Erythroblast (primary cell): ENCODE data around the gene SYK.
"Not testable (repeated sequence)": the region's sequence is repeated elsewhere in the genome, so short reads cannot be mapped to it uniquely, and the experiment has no call there.

Experiments used
- DNase-seq, 2 experiments: peaks; one replicate each; lab custom pipeline; 2025; lab: John Stamatoyannopoulos, UW
- GATA1 ChIP-seq: IDR thresholded peaks from 2 replicates; pipeline ENCODE4 v1.6.1; 2011; ENCODE audit warnings: low read depth, mild to moderate bottlenecking, control low read depth, low read length, moderate library complexity
- POLR2A ChIP-seq: IDR thresholded peaks from 2 replicates; pipeline ENCODE4 v1.6.1; 2011; ENCODE audit warnings: mild to moderate bottlenecking, low read length

Gene SYK

DNA sequence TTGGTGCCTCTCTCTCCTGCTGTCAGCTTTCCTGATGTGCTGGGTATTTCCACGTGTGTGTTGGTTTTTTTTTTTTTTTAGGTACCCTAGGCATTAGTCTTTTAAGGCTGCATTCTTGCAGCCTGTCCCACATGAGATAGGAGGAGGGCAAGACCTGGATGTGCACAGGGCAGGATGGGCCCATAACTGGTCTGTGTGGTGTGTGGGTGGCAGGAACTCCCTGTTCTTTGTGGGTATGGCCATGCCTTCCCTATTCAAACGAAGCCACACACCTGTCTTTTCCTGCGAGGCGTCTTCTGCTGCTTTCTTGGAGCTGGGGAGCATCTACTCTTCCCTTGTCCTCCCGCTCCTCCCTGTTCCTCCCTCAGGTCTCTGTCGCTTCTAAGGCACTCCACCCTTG is 6.8 kb downstream of the SYK start:
- DNase-seq: no peak
- TF ChIP-seq POLR2A (no peak), GATA1 (no peak)

DNA sequence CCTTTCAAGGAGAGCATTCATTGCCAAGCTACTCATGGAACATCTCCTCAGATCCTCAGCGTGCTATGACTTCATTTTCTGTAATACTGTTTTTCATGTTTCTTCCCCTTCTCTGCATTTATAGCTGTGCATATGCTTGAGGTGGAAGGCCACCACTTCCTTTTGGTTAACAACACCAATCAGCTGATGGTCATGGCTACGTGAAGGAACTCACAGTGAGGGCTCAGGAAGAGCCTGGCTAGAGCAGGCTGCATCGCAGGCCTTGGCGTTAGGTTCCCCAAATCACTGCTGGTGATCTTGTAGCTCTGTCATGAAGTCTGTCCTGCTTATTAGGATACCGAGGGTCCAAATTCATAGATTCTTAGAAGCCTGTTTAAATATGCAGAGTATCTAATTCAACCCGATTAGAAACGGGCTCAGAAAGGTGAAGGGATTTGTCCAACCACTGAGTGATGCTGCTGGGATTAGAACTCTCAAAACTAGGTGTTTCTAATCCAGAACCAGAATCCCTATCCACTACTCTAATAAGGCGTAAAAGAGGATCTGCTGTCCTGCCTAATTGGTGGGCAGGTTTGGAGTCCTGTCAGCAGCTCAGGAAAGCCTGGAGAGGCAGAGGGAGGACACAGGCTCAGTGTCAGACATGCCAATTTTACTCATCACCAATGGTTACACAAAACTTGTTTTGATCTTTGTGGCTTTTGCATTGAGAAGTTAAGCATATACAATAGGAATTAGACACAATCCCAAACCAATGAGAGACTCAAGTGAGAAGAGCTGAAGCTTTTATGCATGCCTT is 7.5 kb downstream of the SYK start:
- DNase-seq: no peak
- TF ChIP-seq POLR2A: no peak
- no peak for TF ChIP-seq GATA1

DNA sequence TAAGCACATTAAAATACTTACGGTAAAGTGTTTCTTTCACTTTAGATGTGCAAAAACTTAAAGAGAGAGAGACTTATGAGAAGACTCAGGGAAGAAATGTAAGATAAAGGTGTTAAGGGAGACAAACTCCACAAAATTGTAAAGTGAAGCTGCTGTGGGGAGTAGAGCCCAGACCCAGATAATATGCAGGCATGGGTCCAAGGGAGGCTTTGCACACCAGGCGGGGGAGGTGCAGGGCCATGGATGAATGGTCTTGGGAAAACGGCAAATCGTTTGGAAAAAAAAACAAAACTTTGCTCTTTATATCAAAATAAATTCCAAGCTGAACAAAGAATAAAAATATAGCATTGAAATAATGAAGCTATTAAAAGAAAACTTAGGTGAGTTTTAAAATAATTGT is 9.1 kb downstream of the SYK start:
- TF ChIP-seq POLR2A (no peak), GATA1 (no peak)
- DNase-seq: no peak

DNA sequence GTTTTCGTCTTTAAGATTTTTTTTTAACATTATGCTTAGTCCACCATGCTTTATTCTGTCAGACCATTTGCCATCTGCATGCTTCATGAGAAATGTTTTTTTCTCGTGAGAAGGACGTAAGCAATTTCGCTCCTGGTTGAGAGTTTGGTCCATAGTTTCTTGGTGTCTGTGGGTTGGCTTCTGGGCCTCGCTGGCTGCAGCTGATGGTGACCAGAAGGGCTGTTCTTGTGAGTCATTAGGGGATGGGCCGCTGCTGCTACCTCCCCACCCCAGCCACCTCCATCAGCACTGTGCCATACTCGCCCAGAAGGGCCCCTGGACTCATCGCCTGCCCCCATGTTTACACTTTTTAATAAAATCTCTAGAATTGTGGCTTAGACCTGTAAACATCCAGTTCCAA is 11.4 kb downstream of the SYK start:
- DNase-seq: no peak
- TF ChIP-seq POLR2A: no peak
- TF ChIP-seq GATA1: no peak

DNA sequence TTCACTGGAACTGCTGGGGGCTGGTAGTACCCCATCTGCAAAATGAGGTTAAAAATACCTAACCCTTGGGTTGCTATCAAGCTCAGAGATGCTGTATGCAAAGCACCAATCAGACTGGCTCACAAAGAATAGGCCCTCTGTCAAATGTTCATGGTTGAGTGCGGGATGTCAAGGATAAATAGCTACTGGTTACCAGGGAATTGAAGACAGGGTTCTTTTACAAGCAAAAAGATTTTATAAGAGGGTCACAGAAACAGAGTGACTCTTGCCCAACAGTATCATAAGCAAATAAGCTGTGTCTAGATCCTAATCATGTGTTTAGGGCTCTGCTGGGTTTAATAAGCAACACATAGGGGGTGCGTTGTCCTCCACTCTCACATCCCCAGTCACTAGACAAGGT is 11.9 kb downstream of the SYK start:
- no peak for DNase-seq
- no peak for TF ChIP-seq GATA1

DNA sequence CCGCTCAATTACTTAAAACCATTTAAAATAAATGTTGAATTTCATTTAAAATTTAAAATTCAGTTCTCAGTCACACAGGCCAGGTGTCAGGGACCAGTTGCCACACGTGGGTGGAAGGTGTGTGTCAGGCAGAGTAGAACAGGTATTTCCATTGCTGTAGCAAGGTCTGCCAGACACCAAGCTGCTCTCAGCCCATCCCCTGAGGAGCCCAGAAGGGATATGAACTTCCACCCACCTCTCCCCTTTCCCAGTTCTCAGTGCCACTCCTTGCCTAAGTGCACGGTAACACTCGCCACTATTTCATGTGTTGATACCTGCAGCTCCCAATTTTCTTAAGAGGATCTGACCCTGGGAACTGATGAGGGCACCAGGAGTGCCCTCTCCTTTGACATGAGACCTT is 12.7 kb downstream of the SYK start:
- no peak for TF ChIP-seq GATA1
- no peak for TF ChIP-seq POLR2A
- no peak for DNase-seq

DNA sequence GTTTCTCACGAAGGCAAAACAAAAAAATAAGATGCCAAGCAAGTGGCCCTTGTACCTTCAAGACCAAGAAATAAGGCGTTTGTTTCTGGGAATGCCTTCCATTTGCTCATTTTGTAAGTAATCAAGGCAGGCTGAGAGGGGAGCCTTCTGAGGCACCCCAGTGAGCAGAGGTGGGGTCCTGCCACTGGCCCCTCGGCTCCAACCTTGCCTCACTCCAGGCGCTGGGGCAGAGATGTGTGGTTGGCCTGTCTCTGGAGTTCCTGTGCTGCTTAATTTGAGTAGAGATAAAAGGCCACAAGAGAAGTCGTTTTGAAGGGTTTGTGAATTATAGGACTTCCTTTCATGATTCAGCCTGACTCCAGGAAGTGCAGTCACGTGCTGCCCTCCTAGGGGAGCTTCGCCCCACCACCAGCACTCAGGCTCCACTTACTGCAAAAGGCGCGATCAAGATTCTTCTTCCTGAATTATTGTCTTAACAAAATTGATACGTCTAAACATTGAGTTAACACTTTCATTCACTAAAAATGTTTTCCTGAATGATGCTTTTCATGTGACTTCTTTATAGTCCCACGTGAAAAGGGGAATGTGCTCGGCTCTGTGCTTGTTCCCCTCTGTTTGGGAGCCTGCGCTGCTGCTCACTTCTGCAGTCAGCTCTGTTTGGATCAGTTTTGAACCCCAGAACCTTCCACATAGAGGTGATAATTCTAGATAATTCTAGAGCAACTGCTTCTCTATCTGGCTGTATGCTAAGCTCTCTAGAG is 13.7 kb downstream of the SYK start:
- TF ChIP-seq POLR2A: no peak
- no peak for TF ChIP-seq GATA1
- DNase-seq: peak; percentile 23 to 26

DNA sequence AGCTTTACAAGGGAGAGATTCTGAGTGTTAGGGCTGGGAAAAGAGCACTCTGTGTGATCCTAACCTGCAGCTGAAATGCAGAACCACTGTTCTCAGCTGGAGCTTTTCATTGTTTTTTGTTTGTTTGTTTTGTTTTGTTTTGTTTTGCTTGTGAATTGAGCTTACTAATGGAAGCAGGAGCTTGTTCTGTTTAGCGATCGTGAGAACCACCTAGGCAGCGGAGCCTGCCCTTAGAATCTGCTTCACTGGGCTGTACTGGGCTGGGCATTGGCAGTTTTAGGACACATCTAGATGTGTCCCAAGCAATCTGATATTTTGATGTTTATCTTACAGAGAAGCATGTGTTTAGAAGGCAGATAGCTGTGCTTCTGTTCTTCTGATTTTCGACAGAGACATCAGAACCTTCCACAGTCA is 14.3 kb downstream of the SYK start:
- TF ChIP-seq POLR2A (no peak), GATA1 (no peak)
- no peak for DNase-seq

DNA sequence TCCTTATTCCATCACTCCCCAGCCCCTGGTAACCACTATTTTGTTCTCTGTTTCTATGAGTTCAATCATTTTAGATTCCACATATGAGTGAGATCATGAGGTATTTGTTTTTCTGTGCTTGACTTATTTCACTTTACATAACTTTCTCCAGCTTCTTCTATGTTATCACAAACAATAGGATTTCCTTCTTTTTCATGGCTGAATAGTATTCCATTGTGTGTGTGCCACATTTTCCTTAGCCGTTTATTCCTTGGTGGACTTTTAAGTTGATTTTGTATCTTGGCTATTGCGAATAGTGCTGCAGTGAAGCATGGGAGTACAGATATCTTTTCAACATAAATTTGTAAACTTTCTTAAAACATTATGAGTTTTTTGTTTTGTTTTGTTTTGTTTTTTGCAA is 15.1 kb downstream of the SYK start:
- TF ChIP-seq POLR2A (no peak), GATA1 (no peak)
- no peak for DNase-seq

DNA sequence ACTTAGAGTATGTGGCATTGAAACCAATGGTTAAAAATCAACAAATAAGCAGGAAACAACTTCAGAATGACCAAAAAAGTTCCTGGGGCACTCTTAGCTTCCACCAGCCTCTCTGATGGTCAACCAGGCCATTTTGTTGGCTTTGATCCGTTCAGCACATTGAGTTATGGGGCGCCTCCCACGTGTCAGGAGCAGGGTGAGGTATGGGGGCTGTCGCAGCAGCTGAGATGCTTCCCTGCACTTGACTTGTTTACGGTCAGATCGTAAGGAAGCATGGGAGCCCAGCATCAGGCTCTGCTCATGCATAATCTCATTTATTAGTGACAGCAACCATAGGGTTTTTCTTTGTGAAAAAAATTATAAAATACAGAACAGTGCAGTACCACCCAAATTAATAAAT is 16.7 kb downstream of the SYK start:
- TF ChIP-seq POLR2A (no peak), GATA1 (no peak)
- DNase-seq: no peak

DNA sequence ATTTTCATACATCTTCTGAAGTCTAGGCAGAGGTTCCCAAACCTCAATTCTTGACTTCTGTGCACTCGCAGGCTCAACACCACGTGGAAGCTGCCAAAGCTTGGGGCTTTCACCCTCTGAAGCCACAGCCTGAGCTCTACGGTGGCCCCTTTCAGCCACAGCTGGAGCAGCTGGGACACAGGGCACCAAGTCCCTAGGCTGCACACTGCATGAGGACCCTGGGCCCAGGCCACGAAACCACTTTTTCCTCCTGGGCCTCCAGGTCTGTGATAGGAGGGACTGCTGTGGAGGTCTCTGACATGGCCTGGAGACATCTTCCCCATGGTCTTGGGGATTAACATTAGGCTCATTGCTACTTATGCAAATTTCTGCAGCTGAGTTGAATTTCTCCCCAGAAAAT is 18.8 kb downstream of the SYK start:
- not testable (repeated sequence) for DNase-seq

DNA sequence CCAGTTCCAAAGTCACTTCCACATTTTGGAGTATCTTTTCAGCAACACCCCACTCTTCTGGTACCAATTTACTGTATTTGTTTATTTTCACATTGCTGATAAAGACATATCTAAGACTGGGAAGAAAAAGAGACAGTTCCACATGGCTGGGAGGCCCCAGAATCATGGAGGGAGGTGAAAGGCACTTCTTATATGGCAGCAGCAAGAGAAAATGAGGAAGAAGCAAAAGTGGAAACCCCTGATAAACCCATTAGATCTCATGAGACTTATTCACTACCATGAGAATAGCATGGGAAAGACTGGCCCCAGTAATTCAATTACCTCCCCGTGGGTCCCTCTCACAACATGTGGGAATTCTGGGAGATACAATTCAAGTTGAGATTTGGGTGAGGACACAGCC is 19.6 kb downstream of the SYK start:
- DNase-seq: not testable (repeated sequence)

DNA sequence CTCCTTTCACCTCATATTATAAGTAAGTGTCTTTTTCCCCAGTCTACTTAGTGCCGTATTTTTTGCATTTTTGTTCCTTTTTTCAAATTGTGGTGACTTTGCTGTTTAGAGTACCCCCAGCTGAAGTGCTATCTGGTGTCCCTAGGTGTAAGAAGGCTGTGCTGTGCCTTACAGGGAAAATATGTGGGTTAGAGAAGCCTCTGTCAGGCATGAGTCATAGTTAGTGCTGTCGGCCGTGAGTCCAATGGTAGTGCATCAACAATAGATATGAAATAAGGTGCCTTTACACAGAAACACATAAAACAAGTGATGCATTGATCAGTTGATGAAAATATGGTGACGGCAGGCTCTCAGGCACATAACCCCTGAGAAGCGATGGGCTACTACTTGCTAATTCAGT is 20.1 kb downstream of the SYK start:
- TF ChIP-seq GATA1 (no peak), POLR2A (no peak)
- DNase-seq: no peak

DNA sequence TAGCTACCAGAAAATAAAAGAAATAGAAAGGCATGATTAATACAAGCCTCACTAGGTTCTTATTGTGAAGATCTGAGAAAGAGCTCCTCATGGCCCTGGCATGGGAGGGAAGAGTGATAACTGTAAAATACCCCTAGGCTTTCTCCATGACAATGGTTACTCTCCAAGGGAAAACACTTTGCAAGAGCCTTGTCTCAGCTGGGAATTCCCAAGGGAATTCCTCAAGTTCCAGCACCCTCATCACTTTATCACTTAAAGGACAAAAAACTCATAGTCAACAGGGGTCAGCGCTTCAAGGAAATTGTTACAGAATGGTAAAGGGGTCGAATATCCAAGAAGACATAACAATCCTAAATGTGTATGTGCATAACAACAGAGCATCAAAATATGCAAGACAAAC is 21.2 kb downstream of the SYK start:
- no peak for TF ChIP-seq POLR2A
- TF ChIP-seq GATA1: no peak
- DNase-seq: no peak

DNA sequence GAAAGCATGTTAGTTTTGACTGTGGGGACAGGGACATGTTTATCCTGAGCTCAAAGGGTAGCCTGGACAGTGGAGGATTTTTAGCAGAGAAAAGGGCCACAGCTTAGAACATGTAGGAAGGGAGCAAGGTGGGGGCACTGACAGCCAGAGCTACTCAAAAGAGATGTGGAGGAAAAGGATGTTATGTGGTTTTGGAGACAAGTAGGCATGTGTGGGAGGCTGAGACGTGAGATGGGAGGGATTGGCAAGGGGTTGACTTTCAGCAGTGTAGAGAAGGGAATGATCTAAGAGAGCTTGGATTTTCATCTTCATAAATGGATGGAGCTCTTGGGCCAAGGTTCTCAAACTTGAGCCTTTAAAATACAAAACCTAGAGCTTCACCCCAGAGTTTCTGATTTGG is 24.0 kb downstream of the SYK start:
- no peak for TF ChIP-seq POLR2A
- TF ChIP-seq GATA1: no peak
- no peak for DNase-seq
